Islet of Langerhans (tissue), 1 donor: ENCODE results near the gene GFY.

ENCODE experiments used
- FAIRE-seq: peaks from one replicate; lab custom pipeline; 2011; peaks lifted over from hg19 to GRCh38; lab: Jason Lieb, UNC

The GFY gene

GRCh38 chr19:49408816-49409440, 16.3 kb upstream of the GFY start:
- no peak for FAIRE-seq

DNA sequence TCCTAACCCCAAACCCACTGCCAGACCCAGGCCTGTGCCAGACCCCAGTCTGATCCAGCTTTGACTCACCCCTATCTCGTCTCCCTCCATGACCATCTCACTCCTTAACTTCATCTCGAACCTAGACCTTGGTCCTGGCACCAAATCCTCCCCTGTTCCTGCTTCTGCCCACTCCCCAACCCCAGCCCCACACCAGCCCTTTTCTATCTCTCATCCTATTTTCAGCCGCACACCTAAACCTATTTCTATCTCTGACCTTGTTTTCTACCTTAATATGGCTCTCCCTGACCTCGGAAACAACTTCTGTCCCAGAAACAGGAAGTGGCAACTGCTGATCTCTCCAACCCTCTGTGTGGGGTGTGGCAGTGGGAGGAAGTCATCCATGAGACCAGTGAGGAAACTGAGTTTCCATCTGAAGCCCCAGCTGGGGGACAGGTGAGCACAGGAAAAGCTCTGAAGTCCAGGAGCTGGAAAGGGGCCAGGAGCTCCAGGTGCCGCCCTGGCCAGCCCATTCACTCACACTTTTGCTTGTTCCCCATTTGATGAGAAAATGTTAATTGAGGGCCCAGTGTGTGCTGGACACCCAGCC, 15.7 kb upstream of the GFY start:
- FAIRE-seq: no peak

GRCh38 chr19:49411681-49412326, 13.4 kb upstream of the GFY start:
- no peak for FAIRE-seq

DNA sequence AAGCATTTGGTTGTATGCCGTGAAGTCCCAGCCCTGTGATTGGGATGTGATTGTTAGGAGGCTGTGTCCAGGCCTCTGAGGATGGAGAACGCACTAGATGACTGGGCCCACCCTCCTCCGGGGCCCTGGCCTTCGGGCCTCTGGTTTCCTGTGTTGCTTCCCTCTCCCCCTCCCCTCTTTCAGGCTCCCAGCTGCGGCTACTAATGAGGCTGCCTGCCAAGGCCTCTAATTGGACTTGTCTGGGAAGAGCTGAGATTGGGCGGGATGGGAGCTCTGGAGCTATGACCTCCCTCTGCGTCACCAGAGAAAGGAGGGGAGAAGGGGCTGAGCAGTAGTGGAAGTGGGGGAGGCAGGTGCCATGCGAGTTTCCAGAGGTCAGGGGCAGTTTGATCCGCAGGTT, 11.8 kb upstream of the GFY start:
- no peak for FAIRE-seq

DNA sequence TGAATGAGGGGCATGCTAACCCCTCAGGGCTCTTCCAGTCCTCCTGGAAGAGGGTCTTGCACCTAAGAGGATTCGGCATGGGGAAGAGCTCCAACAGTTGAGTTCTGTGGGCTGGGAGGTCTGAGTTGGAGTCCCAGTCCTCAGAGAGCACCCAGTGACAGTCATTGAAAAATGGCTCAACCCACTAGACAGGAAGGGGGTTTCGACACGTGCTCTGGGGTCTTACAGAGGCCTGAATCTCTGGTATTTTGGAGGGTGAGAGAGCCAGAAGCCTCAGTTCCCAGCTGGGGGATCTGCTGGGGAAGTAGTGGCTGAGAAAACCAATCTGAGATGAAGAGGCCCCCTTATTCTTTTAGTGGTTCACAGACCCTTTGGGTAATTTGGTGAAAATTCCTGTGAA, 10.9 kb upstream of the GFY start:
- FAIRE-seq: no peak

- FAIRE-seq: no peak
Observed at GRCh38 chr19:49415102-49415809, 9.9 kb upstream of the GFY start.

GRCh38 chr19:49415810-49416200, 9.4 kb upstream of the GFY start:
- FAIRE-seq: no peak

DNA sequence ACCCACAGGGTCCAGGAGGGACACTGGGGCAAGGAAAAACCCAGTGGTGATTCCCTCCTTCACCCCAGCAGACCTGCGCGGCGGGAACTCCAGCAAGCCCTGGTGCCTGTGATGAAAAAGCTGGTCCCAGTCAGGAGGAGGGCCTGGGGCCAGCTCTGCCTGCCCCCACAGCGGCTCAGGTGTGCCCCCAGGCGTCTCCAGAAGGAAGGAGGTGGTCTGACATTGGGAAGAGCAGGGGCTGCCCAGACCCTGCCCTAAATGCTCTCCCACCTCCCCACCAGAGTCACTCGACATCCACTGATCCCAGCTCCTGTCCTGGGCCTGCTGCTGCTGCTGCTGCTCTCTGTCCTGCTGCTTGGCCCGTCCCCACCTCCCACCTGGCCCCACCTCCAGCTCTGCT, 8.1 kb upstream of the GFY start:
- FAIRE-seq: no peak

DNA sequence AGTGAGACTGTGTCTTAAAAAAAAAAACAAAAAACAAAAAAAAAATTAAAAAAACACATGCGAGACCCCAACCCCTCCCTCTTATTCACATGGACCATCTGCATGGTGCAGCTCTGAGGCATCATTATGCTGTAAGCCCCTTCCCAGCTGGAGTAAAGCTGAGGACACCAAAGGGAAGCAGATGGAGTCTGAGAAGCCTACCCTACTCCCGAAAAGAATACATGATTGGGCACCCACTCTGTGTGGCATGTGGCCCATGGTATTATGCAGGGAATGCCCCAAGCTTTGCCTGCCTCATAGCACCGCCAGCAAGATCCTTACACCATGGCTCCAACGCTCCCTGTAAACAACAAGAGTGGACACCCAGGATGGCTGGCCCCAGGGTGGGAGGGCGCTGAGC, 6.7 kb upstream of the GFY start:
- no peak for FAIRE-seq

- no peak for FAIRE-seq
Observed at GRCh38 chr19:49419173-49419572, 6.0 kb upstream of the GFY start.

- FAIRE-seq: no peak
Observed at GRCh38 chr19:49420227-49420626, 5.0 kb upstream of the GFY start.

DNA sequence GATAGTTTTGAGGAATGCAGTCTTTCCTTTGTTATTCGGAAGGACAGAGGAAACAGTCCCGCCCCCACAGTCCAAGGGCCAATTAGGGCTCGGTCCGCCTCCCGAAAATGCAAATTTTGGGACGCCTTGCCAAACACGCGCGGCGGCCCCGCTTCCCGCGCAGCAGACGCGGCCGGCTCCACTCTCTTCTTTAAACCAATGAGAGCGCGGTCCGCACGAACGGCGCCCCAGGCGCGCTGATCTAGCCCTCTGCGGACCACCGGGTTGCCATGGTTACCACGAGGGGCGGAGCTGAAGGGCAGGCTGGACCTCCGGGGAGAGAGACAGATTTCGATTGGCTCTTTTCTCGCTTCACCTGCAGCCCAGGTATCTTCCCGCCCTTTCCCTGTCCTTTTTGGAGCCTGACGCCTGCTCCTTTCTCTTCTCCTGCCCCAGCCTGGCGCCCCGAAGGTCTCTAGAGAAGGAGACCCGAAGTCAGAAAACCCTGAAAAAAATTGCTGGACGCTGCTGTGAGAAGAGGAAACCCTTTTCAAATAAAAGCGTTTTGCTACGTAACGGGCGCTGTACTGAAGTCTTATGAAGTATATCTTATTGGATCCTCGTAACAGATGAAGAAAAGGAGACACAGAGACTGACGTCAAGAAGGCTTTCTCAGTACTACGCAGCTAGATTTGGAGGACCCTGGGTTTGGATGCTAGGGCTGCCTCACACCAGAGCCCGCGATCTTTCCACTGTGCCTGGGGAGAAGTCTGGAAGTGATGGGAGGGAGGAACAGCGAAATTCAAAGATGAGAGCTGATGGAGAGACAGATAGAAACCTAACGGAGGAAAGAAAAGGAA, 3.9 kb upstream of the GFY start:
- no peak for FAIRE-seq

GRCh38 chr19:49421878-49422202, 3.3 kb upstream of the GFY start:
- FAIRE-seq: no peak

GRCh38 chr19:49422407-49423070, 2.6 kb upstream of the GFY start:
- no peak for FAIRE-seq

GRCh38 chr19:49423071-49423984, 1.9 kb upstream of the GFY start, which contains the start of gene PTH2:
TSS of gene PTH2 (minus strand) at chr19:49423441. CDS start at chr19:49423339, 102 bp downstream.
- no peak for FAIRE-seq

- no peak for FAIRE-seq
Observed at GRCh38 chr19:49423985-49424303, 1.2 kb upstream of the GFY start.

DNA sequence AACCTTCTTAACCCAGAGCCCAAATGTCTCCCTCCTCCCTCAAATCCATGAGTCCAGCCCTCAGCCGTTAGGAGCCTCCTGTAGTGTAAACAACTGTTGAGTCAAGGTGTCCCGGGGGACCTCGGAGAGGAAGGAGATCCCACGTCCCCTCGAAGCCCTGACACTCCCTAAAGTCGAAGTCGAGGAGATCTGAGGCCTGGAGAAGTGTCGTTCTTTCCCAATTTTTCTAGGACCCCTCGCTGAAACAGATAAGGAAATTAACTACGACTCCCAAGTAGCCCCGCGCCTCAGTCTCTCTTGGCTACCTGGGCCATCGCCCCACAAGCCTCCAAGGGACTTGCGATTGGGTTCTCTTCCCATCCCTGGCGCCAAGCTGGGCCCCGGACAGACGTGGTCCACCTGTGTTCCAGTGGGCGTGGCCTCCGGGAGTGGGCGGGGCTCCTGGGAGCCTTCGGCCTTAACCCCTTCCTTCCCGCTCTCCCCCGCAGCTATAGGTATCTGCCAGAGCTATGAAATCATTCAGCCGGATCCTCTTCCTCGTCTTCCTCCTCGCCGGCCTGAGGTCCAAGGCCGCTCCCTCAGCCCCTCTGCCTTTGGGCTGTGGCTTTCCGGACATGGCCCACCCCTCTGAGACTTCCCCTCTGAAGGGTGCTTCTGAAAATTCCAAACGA, 869 bp downstream of the GFY start:
- FAIRE-seq: no peak

- no peak for FAIRE-seq
Observed at GRCh38 chr19:49427339-49427738, 2.2 kb downstream of the GFY start.

GRCh38 chr19:49427855-49428546, 2.8 kb downstream of the GFY start:
- no peak for FAIRE-seq
